SW 1271 (cell line): Measurements from ENCODE around the gene OLFML1.

Experiments used
- DNase-seq, 2 experiments: peaks; one replicate each; lab custom pipeline; 2025; lab: John Stamatoyannopoulos, UW

The OLFML1 gene

GRCh38 chr11:7559398-7560283 is 74.3 kb downstream of the OLFML1 start:
- no peak for DNase-seq
